Liver (tissue), 9 donors: ENCODE results near the gene PADI3. TPM values are rescaled to one million over a fixed set of nuclear protein-coding genes. Genes with fewer than 3 reads are reported as not detected.
"Not testable (repeated sequence)": the region's sequence is repeated elsewhere in the genome, so short reads cannot be mapped to it uniquely, and the experiment has no call there.

Source experiments
- DNase-seq: peaks from one replicate; pipeline ENCODE4 v3.0.0-alpha.2; 2017; ENCODE audit warnings: low spot score
- H3K27ac ChIP-seq, 2 donors: one replicate each; pipeline ENCODE4 v1.7.0; 2013; ENCODE audit warnings: inconsistent platforms in 2 of 2, low read length in 2 of 2, control low read depth in 1 of 2, low read depth in 1 of 2, mild to moderate bottlenecking in 1 of 2
- H3K27me3 ChIP-seq, 4 donors: one replicate each; pipeline versions ENCODE4 v1.6.1 to v1.7.0; 2013; ENCODE audit warnings: low read length in 3 of 4, inconsistent platforms in 1 of 4, mild to moderate bottlenecking in 1 of 4, moderate library complexity in 1 of 4; ENCODE audit not compliant: control insufficient read depth in 4 of 4, insufficient read depth in 4 of 4
- H3K36me3 ChIP-seq, 4 donors: one replicate each; pipeline versions ENCODE4 v1.6.1 to v1.7.0; 2013; ENCODE audit warnings: low read length in 3 of 4, mild to moderate bottlenecking in 3 of 4, low read depth in 1 of 4, moderate library complexity in 1 of 4; ENCODE audit not compliant: control insufficient read depth in 4 of 4, insufficient read depth in 3 of 4
- H3K4me1 ChIP-seq, 4 donors: one replicate each; pipeline versions ENCODE4 v1.6.1 to v1.7.0; 2013; ENCODE audit warnings: low read length in 3 of 4, mild to moderate bottlenecking in 3 of 4, moderate library complexity in 1 of 4; ENCODE audit not compliant: control insufficient read depth in 4 of 4, insufficient read depth in 4 of 4
- H3K4me3 ChIP-seq, 3 donors: one replicate each; pipeline versions ENCODE4 v1.6.1 to v1.7.0; 2013; ENCODE audit warnings: low read length in 3 of 3, control low read depth in 1 of 3, low read depth in 1 of 3, mild to moderate bottlenecking in 1 of 3
- H3K9ac ChIP-seq, 2 donors: one replicate each; pipeline ENCODE4 v1.7.0; 2013; ENCODE audit warnings: low read length in 2 of 2, mild to moderate bottlenecking in 2 of 2, moderate library complexity in 2 of 2, control low read depth in 1 of 2, low read depth in 1 of 2
- H3K9me3 ChIP-seq, 4 donors: one replicate each; pipeline versions ENCODE4 v1.6.1 to v1.7.0; 2013; ENCODE audit warnings: low read length in 3 of 4; ENCODE audit not compliant: control insufficient read depth in 4 of 4
- EGR1 ChIP-seq, 2 donors: IDR thresholded peaks; 2 replicates each; pipeline ENCODE4 v1.6.1; 2016 to 2018; ENCODE audit warnings: antibody characterized with exemption in 2 of 2, low read depth in 2 of 2
- FOXA1 ChIP-seq: IDR thresholded peaks from 2 replicates; pipeline ENCODE4 v1.6.1; 2016; ENCODE audit warnings: antibody characterized with exemption
- FOXA2 ChIP-seq: IDR thresholded peaks from 2 replicates; pipeline ENCODE4 v1.6.1; 2016; ENCODE audit warnings: antibody characterized with exemption
- GABPA ChIP-seq, 2 donors: IDR thresholded peaks in 1 of 2; conservative IDR thresholded peaks in 1 of 2; 2 replicates each; pipeline ENCODE4 v1.6.1; 2016; ENCODE audit warnings: antibody characterized with exemption in 2 of 2, mild to moderate bottlenecking in 1 of 2, moderate library complexity in 1 of 2
- HNF4A ChIP-seq, 2 donors: conservative IDR thresholded peaks; 2 replicates each; pipeline ENCODE4 v1.6.1; 2016; ENCODE audit warnings: antibody characterized with exemption in 2 of 2, mild to moderate bottlenecking in 2 of 2
- HNF4G ChIP-seq: IDR thresholded peaks from 2 replicates; pipeline ENCODE4 v1.6.1; 2016; ENCODE audit warnings: antibody characterized with exemption
- JUND ChIP-seq, 2 donors: IDR thresholded peaks; 2 replicates each; pipeline ENCODE4 v1.6.1; 2016; ENCODE audit warnings: antibody characterized with exemption in 2 of 2
- NR2F2 ChIP-seq: IDR thresholded peaks from 2 replicates; pipeline ENCODE4 v1.6.1; 2016; ENCODE audit warnings: antibody characterized with exemption
- RAD21 ChIP-seq, 2 donors: IDR thresholded peaks; 2 replicates each; pipeline ENCODE4 v1.6.1; 2016; ENCODE audit warnings: antibody characterized with exemption in 2 of 2, mild to moderate bottlenecking in 2 of 2
- RXRA ChIP-seq, 2 donors: IDR thresholded peaks; 2 replicates each; pipeline ENCODE4 v1.6.1; 2017 to 2018; ENCODE audit warnings: antibody characterized with exemption in 2 of 2, mild to moderate bottlenecking in 1 of 2
- SP1 ChIP-seq: IDR thresholded peaks from 2 replicates; pipeline ENCODE4 v1.6.1; 2018; ENCODE audit warnings: antibody characterized with exemption, mild to moderate bottlenecking
- TAF1 ChIP-seq: conservative IDR thresholded peaks from 2 replicates; pipeline ENCODE4 v1.6.1; 2016; ENCODE audit warnings: antibody characterized with exemption, mild to moderate bottlenecking
- YY1 ChIP-seq: IDR thresholded peaks from 2 replicates; pipeline ENCODE4 v1.6.1; 2016; ENCODE audit warnings: antibody characterized with exemption, mild to moderate bottlenecking
- WGBS: extraction: QIAGEN DNeasy Blood & Tissue Kit; methylation state at CpG from one replicate; pipeline ENCODE4 v1.1.7; 2013; 5-methylcytosine and 5-hydroxymethylcytosine counted together
- polyA plus RNA-seq, 2 donors: library from polyadenylated mRNA; stranded (reverse) in 1 of 2; unstranded in 1 of 2; fragments of 200-250 nt in 1 of 2; fragments of >200 nt in 1 of 2; fragmentation: Nextera tagmentation in 1 of 2; extraction: Ambion mirVana in 1 of 2; gene quantifications; one replicate each; pipeline versions ENCODE4 v1.2.1 to v1.2.3, GENCODE V29; 2013 to 2015
- total RNA-seq, 2 donors: library from RNA; depleted of rRNA; stranded (reverse); fragments of >200 nt; gene quantifications; one replicate each; pipeline ENCODE4 v1.2.3, GENCODE V29; 2014
- TF ChIP-seq, protein P1 (sequence below): IDR thresholded peaks from 2 replicates; pipeline ENCODE4 v1.6.1; 2016; ENCODE audit warnings: antibody characterized with exemption
- TF ChIP-seq, protein P2 (sequence below): IDR thresholded peaks from 2 replicates; pipeline ENCODE4 v1.6.1; 2016; ENCODE audit warnings: antibody characterized with exemption, mild to moderate bottlenecking
- TF ChIP-seq, protein P3 (sequence below): fragments of 150-350 bp; IDR thresholded peaks from 2 replicates; pipeline ENCODE4 v1.5.1; 2017; ENCODE audit warnings: improper control_type of control experiment, low read depth, low read length; ENCODE audit not compliant: missing input control
- TF ChIP-seq, protein P4 (sequence below): IDR thresholded peaks from 2 replicates; pipeline ENCODE4 v1.6.1; 2016; ENCODE audit warnings: antibody characterized with exemption
- donor health status: healthy.
- donor health status: healthy.
- donor health status: healthy.
- donor health status: healthy.
- donor health status: healthy.

Gene PADI3
- total and polyA plus RNA-seq, 4 donors: not detected

DNA sequence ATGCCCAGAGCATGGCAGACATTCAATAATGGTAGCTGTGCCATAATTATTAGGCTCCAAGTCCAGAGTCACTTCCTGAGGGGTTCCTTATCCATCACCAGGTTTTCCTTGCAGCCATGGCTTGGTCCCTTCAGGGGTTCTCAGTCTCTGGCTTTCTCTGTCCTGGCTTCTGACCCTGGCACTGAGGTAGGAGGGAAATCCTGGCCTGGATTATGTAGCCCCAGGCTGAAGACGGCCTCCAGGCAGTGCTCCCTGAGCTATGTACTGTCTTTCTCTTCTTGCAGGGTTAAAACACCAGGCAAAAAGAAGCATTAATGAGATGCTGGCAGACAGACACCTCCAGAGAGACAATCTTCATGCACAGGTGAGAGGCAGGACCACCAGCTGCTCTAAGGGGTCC lies 9.5 kb upstream of the PADI3 start:
- no peak overlapping the region for H3K9ac ChIP-seq
- WGBS: 47% methylated on average over 1 of the region's 1 CpG
- H3K27me3 ChIP-seq: no peaks in the 10 kb centered on the region
- H3K36me3 ChIP-seq: no peaks in the 10 kb centered on the region
- no peak overlapping the region for H3K4me3 ChIP-seq
- peaks cover 0 to 8% (median 3%) of the 10 kb centered on the region in 4 donors for H3K4me1 ChIP-seq
- H3K9me3 ChIP-seq: no peaks in the 10 kb centered on the region
- TF ChIP-seq RXRA (IDR thresholded peaks at IDR 0.05): peak in 1 of 2 donors; percentile 32
- peak; percentile 17 for TF ChIP-seq YY1
- peak; percentile 24 for TF ChIP-seq NR2F2
- TF ChIP-seq HNF4A (conservative IDR thresholded peaks at IDR 0.05): peak; percentile 25 to 27
- no peak for TF ChIP-seq GABPA (IDR thresholded peaks at IDR 0.05 in 1 of 2, conservative IDR thresholded peaks at IDR 0.05 in 1 of 2)
- TF ChIP-seq HNF4G: no peak
- no peak overlapping the region for H3K27ac ChIP-seq
- DNase-seq: peak; percentile 41

DNA sequence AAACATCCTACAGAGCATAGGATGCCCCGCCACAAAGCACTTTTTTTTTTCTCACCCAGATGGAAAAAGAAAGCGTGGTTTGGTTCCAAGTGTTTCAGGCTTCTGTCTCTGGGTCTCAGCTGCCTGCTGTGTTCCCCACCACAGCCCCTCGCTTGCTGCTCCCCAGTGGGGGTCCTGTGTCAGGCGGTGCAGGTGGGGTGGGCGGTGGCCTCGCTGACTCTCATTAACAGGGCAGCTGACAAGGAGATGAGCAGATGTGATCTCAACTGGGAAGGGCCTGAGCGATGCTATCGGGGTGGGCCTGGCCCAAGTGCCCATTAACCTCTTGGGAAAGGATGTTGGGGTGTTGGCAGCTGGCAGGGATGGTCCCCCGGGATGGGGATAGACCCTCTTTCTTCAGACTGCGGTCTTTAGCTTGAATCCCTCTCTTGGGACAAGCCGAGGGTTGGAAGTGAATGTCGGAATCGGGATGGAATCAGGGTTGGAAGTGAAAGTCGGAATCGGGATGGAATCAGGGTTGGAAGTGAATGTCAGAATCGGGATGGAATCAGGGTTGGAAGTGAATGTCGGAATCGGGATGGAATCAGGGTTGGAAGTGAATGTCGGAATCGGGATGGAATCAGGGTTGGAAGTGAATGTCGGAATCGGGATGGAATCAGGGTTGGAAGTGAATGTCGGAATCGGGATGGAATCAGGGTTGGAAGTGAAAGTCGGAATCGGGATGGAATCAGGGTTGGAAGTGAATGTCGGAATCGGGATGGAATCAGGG lies 7.7 kb upstream of the PADI3 start:
- DNase-seq, H3K9ac ChIP-seq, H3K27me3 ChIP-seq, H3K9me3 ChIP-seq, H3K36me3 ChIP-seq, H3K27ac ChIP-seq, H3K4me3 ChIP-seq, H3K4me1 ChIP-seq: not testable (repeated sequence)
- WGBS: 63% methylated on average over 28 of the region's 28 CpGs

DNA sequence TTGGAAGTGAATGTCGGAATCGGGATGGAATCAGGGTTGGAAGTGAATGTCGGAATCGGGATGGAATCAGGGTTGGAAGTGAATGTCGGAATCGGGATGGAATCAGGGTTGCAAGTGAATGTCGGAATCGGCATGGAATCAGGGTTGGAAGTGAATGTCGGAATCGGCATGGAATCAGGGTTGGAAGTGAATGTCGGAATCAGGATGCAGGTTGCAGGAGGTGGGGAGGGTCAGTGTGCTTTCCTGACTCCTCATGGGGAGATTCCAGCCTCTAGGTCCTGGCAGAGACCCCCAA lies 7.2 kb upstream of the PADI3 start:
- not testable (repeated sequence) for DNase-seq, H3K9ac ChIP-seq
- 85% methylated on average over 11 of the region's 11 CpGs for WGBS

DNA sequence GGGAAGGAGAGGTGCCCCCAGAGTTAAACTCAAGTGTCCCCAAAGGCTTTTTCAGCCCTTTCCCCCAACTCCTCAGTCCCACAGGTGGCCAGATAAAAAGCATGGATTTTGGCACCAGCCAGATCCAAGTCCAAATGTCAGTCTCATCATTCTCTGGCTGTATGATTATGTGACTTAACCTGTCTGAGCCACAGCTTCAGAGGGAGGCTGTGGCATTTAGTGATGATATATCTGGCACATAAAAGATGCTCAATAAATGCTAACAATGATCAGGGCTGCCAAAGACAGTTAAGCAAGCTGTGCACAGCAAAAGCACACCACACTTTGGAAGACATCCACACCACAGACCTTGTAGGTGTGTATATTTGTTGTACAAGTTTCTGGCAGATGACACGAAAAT lies 5.6 kb upstream of the PADI3 start:
- Histone ChIP-seq H3K27ac (no peak overlapping the region), H3K4me3 (no peak overlapping the region), H3K9ac (no peak overlapping the region), H3K9me3 (no peaks in the 10 kb centered on the region), H3K36me3 (no peaks in the 10 kb centered on the region), H3K27me3 (no peaks in the 10 kb centered on the region), H3K4me1 (no peaks in the 10 kb centered on the region)
- 72% methylated on average over 1 of the region's 1 CpG for WGBS
- DNase-seq: no peak
- TF ChIP-seq FOXA2 (no peak), HNF4G (no peak), FOXA1 (no peak), GABPA (IDR thresholded peaks at IDR 0.05 in 1 of 2, conservative IDR thresholded peaks at IDR 0.05 in 1 of 2) (no peak), NR2F2 (no peak), YY1 (no peak), RAD21 (IDR thresholded peaks at IDR 0.05) (no peak), TAF1 (no peak), RXRA (IDR thresholded peaks at IDR 0.05) (no peak), SP1 (no peak), HNF4A (conservative IDR thresholded peaks at IDR 0.05) (no peak), EGR1 (IDR thresholded peaks at IDR 0.05; ENCODE audit: low read depth in 2 of 2) (no peak), JUND (IDR thresholded peaks at IDR 0.05) (no peak)
- TF ChIP-seq, protein P1, sequence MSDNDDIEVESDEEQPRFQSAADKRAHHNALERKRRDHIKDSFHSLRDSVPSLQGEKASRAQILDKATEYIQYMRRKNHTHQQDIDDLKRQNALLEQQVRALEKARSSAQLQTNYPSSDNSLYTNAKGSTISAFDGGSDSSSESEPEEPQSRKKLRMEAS: no peak
- TF ChIP-seq, protein P2, sequence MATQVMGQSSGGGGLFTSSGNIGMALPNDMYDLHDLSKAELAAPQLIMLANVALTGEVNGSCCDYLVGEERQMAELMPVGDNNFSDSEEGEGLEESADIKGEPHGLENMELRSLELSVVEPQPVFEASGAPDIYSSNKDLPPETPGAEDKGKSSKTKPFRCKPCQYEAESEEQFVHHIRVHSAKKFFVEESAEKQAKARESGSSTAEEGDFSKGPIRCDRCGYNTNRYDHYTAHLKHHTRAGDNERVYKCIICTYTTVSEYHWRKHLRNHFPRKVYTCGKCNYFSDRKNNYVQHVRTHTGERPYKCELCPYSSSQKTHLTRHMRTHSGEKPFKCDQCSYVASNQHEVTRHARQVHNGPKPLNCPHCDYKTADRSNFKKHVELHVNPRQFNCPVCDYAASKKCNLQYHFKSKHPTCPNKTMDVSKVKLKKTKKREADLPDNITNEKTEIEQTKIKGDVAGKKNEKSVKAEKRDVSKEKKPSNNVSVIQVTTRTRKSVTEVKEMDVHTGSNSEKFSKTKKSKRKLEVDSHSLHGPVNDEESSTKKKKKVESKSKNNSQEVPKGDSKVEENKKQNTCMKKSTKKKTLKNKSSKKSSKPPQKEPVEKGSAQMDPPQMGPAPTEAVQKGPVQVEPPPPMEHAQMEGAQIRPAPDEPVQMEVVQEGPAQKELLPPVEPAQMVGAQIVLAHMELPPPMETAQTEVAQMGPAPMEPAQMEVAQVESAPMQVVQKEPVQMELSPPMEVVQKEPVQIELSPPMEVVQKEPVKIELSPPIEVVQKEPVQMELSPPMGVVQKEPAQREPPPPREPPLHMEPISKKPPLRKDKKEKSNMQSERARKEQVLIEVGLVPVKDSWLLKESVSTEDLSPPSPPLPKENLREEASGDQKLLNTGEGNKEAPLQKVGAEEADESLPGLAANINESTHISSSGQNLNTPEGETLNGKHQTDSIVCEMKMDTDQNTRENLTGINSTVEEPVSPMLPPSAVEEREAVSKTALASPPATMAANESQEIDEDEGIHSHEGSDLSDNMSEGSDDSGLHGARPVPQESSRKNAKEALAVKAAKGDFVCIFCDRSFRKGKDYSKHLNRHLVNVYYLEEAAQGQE: no peak
- TF ChIP-seq, protein P3, sequence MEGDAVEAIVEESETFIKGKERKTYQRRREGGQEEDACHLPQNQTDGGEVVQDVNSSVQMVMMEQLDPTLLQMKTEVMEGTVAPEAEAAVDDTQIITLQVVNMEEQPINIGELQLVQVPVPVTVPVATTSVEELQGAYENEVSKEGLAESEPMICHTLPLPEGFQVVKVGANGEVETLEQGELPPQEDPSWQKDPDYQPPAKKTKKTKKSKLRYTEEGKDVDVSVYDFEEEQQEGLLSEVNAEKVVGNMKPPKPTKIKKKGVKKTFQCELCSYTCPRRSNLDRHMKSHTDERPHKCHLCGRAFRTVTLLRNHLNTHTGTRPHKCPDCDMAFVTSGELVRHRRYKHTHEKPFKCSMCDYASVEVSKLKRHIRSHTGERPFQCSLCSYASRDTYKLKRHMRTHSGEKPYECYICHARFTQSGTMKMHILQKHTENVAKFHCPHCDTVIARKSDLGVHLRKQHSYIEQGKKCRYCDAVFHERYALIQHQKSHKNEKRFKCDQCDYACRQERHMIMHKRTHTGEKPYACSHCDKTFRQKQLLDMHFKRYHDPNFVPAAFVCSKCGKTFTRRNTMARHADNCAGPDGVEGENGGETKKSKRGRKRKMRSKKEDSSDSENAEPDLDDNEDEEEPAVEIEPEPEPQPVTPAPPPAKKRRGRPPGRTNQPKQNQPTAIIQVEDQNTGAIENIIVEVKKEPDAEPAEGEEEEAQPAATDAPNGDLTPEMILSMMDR: no peak
- TF ChIP-seq, protein P4, sequence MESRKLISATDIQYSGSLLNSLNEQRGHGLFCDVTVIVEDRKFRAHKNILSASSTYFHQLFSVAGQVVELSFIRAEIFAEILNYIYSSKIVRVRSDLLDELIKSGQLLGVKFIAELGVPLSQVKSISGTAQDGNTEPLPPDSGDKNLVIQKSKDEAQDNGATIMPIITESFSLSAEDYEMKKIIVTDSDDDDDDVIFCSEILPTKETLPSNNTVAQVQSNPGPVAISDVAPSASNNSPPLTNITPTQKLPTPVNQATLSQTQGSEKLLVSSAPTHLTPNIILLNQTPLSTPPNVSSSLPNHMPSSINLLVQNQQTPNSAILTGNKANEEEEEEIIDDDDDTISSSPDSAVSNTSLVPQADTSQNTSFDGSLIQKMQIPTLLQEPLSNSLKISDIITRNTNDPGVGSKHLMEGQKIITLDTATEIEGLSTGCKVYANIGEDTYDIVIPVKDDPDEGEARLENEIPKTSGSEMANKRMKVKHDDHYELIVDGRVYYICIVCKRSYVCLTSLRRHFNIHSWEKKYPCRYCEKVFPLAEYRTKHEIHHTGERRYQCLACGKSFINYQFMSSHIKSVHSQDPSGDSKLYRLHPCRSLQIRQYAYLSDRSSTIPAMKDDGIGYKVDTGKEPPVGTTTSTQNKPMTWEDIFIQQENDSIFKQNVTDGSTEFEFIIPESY: no peak

More for the DNA sequence above, 7.2 kb upstream of the PADI3 start:
- not testable (repeated sequence) for H3K36me3 ChIP-seq, H3K4me3 ChIP-seq, H3K9me3 ChIP-seq, H3K27ac ChIP-seq, H3K4me1 ChIP-seq, H3K27me3 ChIP-seq
